HPDE6-E6E7 (cell line): ENCODE data around the gene WWC1.

Experiments
- DNase-seq: peaks from one replicate; pipeline ENCODE4 v3.0.0; 2011; ENCODE audit warnings: missing footprints; ENCODE audit errors: extremely low spot score

Gene WWC1

DNA sequence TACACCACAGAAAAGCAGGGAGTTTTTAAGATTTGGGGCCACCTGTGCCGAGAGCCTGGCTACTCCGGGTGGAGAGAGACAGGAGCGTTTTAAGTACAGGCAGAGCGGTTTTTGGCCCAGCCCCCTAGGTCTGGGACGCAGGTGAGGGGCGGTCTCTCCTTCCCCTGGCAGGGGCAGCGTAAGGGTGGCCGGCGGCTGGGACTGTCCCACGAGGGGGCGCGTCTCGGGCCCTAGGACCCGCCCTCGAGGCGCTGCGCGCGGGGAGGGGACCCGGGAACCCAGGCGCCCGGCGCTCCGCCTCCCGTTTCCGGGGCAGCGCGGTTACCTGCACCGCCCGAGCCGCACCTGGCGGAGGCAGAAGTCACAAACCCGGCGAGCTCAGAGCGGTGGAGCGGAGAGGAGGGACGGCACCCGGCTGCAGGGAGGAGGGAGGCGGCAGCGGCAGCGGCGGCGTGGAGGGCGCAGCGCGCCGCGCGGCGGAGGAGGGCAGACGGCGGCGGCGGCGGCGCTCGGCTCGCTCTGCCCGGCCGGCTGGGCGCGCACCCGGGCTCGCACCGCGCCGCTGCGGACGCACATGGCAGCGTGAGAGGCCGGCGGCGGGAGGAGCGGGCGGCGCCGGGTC is at the start of gene WWC1:
Gene WWC1 (plus strand): TSS at position 304 of the 622 bp plus-strand sequence. CDS start 508 bp downstream, outside the sequence.
- peak; percentile 79 for DNase-seq

DNA sequence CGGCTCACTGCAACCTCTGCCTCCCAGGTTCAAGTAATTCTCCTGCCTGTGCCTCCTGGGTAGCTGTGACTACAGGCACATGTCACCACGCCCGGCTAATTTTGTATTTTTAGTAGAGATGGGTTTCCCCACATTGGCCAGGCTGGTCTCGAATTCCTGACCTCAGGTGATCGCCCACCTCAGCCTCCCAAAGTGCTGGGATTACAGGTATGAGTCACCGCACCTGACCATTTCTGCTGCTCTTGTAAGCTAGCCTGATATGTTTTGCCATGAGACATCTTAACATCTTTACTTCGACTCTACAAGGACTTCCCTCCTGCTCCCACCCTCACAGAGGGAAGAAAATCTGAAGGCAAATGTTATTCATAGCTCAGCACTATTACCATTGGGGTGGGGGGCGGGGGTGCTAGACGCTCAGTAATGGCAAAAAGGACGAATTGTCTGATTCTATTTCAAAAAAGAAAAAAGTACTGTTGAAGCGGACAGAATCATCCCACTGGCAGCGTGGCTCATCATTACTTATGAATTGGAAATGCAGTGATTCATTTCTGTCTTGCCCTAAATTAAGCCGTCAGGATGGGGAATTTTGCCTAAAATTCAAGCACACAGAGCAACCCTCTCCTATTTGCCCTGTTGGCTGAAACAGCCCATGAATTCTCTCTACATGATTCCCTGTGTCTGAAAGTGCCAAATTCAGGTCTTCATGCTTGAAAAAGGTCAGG is 46.4 kb upstream of the WWC1 start:
- DNase-seq = no peak

DNA sequence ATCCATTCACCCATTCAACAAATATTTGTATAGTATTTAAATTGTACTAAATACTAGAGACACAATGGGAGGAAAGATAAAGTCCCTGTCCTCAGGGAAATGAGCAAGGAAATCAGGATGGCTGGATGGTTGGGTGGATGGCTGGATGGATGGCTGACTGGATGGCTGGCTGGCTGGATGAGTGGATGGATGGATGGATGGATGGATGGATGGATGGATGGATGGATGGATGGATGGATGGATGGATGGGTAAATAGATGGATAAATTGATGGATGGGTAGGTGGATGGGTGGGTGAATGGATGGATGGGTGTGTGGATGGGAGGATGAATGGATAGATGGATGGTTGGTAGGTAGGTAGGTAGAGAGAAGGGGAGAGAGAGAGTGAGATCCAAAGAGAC is 41.5 kb upstream of the WWC1 start:
- no peak for DNase-seq

DNA sequence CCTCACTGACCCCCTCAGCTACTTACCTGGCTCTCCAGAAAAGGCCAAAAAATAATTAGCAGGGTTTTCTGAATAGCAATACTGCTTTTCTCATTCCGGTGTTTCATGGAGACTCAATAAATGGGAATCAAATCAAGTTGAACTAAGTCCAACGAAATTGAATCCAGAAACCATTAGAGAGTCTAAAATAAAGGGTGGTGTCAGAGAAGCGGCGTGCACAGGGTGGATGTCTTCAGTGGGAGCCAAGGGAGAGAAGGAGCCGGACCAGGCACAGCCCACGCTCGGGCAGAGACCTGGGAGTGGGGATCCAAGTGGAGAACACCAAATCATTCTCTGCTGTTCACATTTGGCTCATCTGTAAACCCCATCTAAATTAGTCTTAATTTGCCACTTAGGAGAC is 40.2 kb upstream of the WWC1 start:
- no peak for DNase-seq

DNA sequence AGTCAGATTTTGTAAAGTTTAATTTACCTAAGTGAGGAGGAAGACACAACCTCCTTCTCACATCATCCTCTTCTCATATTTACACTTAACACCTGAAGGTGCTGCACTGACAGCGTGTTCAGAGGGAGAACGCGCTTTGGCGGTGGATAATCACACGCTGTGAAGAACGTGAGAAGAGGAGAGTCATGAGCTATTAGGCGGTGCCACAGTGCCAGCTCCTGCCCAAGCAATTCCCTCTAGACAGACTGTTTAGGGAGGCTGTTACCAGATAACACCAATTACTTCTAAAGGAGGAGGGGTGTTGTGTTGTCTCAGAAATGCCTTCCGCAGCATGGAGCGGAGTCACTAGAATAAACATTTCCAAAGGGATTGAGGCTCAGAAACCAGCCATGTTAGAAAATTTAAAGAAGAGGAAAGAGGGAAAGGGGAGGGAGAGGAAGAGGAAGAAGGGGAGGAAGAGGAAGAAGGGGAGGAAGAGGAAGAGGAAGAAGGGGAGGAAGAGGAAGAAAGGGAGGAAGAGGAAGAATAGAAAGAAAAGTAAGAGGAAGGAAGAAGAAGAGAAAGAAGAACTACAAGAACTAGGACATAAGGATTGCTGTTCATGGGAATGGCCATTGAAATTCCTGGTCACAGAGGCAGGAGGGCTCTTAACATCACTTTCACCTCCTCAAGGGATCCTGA is 37.3 kb upstream of the WWC1 start:
- DNase-seq = no peak

DNA sequence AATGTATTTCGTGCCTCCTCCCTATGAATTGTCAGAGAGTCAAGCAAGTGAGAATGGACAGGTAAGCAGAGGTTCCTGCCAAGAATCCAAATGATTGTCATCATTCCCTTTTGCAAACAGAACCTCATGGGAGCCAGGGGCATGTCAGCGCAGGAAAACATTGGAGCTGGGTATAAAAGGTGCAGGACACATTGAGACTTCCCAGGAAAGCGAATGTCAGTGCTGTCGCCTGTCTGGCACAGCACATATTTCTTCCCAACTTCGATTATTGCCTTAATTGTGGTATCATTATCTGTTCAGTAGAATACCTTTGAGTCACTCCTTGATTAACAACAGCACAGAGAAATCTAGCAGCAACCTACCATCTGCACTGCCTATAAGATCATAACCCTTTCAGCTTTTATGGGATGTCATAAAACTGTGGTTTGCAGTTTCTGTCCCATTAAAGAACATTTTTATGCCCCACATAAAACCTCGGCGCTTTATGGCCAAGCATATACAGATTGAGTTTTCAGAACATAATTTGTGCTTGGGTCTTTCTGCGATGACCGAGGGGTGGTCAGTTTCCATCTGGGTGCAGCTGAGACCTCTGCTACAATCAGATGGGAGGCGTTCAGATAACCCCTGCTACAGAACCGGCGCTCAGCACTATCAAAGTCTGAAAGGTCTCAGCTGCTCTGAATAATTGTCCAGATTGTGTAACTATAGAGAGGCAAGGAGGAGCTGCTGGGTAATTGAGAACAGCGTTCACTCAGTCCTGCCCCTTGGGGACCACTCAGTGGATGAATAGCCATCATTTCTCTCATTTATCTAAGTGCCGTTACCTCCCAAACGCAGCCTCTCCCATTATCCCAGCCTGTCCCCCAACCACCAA is 30.9 kb upstream of the WWC1 start:
- DNase-seq = no peak

DNA sequence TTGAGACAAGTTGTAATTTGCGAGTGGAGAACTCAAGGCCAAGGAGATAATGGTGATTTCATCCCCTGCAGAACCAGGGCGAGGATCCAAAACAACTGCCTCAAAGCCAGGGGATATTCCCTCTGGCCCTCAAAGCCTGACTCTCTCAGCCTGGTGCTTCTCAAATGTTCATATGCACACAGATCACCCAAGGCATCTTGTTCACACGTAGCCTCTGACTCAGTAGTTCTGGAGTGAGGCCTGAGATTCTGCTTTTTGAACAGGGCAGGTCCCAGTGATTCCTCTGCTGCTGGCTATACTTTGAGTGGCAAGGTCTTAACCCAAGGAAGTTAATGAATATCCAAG is 30.2 kb upstream of the WWC1 start:
- DNase-seq = no peak

DNA sequence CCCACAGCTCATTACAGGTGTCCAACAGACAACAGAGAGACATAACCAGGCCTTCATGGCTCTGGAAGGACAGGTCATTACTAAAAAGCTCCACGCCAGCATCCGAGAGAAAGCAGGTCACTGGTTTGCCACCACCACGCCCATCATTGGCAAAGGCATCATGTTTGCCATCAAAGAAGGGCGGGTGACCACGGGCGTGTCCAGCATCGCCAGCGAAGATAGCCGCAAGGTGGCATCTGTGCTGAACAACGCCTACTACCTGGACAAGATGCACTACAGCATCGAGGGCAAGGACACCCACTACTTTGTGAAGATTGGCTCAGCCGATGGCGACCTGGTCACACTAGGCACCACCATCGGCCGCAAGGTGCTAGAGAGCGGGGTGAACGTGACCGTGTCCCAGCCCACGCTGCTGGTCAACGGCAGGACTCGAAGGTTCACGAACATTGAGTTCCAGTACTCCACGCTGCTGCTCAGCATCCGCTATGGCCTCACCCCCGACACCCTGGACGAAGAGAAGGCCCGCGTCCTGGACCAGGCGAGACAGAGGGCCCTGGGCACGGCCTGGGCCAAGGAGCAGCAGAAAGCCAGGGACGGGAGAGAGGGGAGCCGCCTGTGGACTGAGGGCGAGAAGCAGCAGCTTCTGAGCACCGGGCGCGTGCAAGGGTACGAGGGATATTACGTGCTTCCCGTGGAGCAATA is 29.3 kb upstream of the WWC1 start:
- DNase-seq = no peak

DNA sequence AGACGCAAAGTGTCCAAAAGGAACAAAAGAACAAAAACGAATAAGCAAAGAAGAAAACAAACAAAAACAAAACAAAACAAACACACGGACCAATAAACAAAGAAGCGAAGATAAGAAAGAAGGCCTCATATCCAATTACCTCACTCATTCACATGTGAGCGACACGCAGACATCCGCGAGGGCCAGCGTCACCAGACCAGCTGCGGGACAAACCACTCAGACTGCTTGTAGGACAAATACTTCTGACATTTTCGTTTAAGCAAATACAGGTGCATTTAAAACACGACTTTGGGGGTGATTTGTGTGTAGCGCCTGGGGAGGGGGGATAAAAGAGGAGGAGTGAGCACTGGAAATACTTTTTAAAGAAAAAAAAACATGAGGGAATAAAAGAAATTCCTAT is 28.3 kb upstream of the WWC1 start:
- no peak for DNase-seq

DNA sequence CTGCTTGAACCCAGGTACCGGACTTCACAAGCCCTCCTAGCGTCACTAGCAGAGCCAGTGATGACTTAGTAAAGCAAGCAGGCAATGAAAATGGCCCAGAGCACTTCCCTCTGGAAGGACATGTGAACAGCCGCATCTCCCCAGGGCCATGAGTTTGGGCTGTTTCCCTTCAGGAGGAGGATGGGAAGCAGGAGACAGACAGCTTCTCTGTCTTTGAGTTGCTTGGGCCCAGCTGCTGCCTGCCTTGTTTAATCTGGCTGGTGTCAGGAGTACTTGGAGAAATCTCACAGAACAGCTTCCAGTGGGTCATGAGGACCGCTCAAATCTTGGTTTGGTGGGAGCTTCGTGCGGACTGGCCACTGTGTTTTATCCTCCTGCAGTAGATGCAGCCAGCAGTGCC is 25.4 kb upstream of the WWC1 start:
- no peak for DNase-seq

DNA sequence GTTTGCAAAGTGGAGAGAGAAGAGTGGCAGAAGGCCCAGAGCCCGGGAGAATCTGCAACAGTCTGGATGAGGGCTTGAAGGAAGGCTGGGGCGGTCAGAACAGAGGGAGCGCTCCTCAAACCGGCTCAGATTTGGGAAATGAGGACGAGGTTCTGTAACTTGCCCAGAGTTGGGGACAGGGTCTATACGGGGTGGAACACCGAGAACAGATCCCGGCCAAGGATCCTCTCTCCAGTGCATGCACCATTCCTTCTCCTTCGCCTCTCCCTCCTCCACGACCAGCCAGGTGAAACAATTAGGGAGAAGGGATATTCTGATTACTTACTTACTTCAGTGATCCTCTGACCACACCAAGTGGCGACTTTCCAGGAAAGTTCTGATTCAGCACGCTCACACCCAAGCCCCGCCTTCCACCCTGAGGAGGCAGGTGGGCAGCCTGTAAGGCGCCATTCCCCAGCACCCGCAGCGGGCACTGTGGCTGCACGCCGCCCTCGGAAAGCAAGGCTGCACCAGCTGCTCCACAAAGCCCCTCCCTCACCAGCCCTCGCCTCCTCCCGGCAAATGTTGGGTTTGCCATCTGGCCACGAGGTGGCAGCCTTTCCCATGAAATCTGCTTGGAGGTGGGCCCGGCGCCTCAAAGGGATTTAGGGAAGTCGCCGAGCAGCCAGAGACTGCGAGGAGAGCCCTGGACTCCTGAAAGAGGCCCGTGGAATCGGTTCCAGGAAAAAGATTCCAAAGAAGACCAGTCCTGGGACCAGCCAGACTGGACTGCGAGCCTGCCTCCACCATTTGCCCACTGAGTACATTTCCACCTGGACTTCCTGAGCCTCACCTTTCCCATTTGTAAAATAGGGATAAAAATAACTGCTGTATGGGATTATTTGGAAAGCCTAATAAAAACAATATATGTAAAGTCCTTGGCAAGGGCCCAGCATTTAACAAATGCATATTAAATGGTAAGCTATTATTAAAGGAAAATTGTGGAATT is 22.2 kb upstream of the WWC1 start:
- DNase-seq = peak; percentile 83

DNA sequence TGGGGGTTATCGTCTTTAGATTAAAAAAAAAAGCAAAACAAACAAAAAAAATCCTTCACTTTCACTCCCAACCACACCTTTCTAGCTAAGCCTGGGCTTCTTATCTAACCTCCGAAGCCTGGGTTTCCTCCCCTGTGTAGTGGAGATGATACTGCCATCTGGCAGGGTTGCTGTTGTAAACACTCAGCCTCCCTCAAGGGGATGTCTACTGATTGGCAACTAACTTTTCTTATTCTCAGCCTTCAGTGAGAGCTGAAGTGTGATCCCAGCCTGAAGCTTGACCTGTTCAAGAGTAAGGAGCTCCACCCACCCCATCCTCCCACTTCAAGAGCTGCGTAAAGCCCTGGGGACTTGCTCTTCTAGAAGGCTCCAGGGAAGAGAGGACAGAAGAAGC is 21.5 kb upstream of the WWC1 start:
- no peak for DNase-seq

DNA sequence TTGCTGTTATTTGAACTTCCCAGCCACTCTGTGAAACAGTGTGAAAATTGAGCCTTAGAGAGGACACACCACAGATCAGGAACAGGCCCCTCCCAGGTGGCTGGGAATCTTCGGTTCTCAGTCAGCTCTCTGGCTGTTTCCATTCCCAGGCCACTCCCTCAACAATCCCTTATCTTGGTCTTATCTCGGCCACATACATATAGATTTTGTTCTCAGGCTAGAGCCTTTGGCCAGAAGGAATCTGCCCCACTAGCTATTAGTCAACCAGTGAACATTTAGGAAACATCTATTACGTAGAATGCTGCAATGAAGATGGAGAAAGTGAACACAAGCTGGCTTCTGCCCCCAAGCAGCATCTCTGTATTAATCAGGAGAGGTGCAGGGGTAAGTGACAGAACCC is 21.0 kb upstream of the WWC1 start:
- no peak for DNase-seq

DNA sequence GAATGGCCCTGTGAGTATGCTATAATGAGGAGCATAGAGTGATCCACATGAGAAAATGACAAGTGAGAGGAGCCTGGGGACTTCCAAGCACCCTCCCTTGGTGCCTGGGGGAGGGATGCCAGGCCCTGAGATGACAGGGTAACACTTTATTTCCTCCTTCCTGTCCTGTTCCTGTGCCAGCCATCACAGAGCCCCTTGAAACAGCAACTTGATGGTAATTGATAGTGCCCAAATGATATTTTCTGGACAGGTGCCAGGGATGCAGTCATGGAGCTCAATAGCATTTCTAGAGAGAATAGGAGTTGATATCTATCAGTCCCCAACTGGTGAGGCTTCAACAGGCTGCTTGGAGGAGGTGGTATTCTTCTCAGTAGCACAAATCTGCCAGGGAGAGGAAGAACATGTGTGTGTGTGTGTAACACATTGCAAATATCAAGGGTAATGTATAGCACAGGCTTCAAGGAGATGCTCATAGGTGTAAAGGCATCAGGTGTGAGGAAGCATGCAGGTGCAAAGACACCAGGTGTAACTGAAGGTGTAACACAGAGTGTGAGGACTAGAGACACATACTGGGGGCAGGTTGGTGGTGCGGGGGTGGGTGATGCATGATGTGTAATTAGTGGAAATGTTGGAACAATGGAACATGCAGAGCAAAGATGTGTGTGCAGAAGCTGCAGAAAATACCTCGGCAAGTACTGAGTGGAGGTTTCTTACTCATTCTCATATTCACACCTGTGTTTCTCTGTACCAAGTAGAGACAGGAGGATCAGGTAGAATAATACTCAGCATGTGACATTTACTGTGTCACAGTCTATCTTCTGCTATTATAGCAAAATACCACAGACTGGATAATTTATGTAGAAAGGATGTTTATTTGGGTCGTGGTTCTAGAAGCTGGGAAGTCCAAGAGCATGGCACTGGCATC is 18.1 kb upstream of the WWC1 start:
- no peak for DNase-seq

DNA sequence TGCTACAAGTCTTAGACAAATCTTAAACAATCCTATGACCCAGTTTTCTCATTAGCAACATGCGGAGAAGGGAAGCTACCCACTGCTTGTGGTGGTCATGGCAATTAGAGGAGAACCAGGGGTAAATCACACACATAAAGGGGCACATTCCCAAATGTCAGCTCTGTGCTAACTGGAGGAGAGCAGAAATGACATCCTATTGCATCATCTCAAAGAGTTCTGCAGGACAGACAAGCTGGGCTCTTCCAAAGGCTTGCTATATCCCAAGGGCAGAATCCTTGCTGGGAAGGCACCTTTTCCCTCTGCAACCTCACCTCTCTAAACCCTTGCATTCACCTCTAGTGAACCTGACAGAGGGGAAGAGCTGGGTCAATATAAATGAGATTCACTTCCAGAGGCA is 17.0 kb upstream of the WWC1 start:
- DNase-seq = no peak

DNA sequence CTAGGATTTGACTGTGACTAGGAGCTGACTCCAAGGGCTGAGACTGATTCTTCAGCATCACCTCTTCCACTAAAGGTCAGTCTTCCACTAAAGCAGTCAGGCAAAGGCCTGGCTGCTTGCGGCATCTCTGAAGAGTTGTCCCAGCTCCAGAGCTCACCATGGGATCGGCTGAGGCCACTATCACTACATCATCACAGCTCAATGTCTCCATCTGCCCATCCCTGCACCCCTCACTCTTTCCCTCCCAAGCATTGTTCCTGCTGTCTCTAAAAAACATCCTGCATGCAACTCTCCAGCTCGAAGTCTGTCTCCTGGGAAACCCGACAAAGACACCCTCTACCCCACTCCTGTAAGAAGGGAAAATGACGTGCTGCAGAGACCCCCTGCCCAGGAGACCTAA is 15.5 kb upstream of the WWC1 start:
- DNase-seq = no peak

DNA sequence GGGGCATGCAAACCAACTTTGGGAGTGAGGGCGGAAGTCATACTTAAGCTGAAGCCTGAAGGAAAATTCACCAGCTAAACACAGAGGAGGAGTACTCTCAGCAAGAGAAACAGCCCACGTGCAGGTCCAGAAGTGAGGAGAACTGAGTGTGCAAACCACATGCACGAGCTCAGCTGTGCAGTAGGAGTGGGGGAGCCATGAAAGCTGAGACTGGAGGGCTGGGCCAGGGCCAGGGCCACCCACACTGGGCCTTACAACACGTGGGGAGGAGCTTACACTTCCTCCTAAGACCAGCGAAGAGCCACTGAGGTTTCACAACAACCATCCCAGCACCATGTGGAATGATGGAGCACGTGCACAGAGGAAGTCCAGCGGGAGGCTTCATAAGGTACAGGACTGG is 9.3 kb upstream of the WWC1 start:
- no peak for DNase-seq

DNA sequence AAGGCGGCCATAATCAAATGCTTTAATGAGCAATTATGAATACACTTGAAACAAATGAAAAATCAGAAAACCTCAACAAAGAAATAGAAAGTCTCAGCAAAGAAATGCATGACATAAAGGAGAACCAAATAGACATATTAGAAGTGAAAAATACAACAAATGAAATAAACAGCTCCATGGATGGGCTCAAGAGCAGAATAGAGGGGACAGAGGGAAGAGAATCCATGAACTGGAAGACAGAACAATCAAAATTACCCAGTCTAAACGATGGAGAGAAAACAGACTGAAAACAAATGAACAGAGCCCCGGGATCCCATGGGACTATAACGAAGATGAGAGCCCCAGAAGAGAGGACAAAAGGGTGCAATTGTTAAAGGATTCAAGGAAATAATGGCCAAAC is 6.6 kb upstream of the WWC1 start:
- no peak for DNase-seq

DNA sequence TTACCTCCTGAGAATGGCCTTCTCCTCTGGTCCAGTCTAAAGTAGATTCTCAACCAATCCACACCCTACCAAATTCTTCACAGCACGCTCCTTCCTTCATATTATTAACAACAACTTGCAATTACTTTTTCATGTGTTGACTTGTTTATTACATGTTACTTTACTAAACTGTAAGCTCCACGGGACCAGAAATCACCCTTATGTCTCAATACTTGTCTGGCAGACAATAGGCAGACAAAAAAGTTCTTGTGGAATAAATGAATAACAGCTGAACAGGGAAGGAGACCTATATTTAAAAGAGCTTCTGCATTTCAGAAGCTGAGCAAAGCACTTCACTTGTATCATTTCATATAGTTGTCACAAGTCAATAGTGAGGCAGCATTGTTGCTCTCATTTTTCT is 5.7 kb upstream of the WWC1 start:
- no peak for DNase-seq
